NCI-H1417 treated with DMSO at 0.1 percent for 48 hours (cell line): ENCODE results near the gene SCAMP4.
"Not testable (repeated sequence)": the region's sequence is repeated elsewhere in the genome, so short reads cannot be mapped to it uniquely, and the experiment has no call there.

Experiments
- DNase-seq: peaks from one replicate; lab custom pipeline; 2025; lab: John Stamatoyannopoulos, UW

SCAMP4 gene

GRCh38 chr19:1882786-1883692 lies 22.2 kb upstream of the SCAMP4 start:
- DNase-seq, result no peak

- no peak for DNase-seq
These were observed 21.4 kb upstream of the SCAMP4 start for GRCh38 chr19:1883784-1884183.

GRCh38 chr19:1884291-1884718 lies 20.9 kb upstream of the SCAMP4 start:
- DNase-seq, result no peak

- no peak for DNase-seq
These were observed 20.4 kb upstream of the SCAMP4 start for GRCh38 chr19:1884719-1885334.

GRCh38 chr19:1885398-1886119 lies 19.6 kb upstream of the SCAMP4 start, which contains the start of gene ABHD17A:
Gene ABHD17A, minus strand, starts transcription at chr19:1885496. Its CDS starts 3,930 bp downstream, at chr19:1881566.
- peak; percentile 81 for DNase-seq

- DNase-seq, result not testable (repeated sequence)
These were observed 18.8 kb upstream of the SCAMP4 start for GRCh38 chr19:1886360-1886759.

- DNase-seq, result no peak
These were observed 16.8 kb upstream of the SCAMP4 start for GRCh38 chr19:1888385-1888784.

GRCh38 chr19:1889907-1890306 lies 15.3 kb upstream of the SCAMP4 start:
- no peak for DNase-seq

GRCh38 chr19:1893791-1894190 lies 11.4 kb upstream of the SCAMP4 start:
- no peak for DNase-seq

- DNase-seq, result no peak
These were observed 8.7 kb upstream of the SCAMP4 start for GRCh38 chr19:1896508-1896907.

GRCh38 chr19:1901940-1902404 lies 3.2 kb upstream of the SCAMP4 start:
- DNase-seq, result no peak

GRCh38 chr19:1902923-1903322 lies 2.3 kb upstream of the SCAMP4 start:
- DNase-seq, result no peak

- DNase-seq, result no peak
These were observed 414 bp upstream of the SCAMP4 start for GRCh38 chr19:1904860-1905109.

GRCh38 chr19:1905863-1906375 lies 720 bp downstream of the SCAMP4 start:
- no peak for DNase-seq

GRCh38 chr19:1906985-1907562 lies 1.9 kb downstream of the SCAMP4 start:
- no peak for DNase-seq

- DNase-seq, result no peak
These were observed 2.6 kb downstream of the SCAMP4 start for GRCh38 chr19:1907563-1908363.

- DNase-seq, result no peak
These were observed 3.1 kb downstream of the SCAMP4 start for GRCh38 chr19:1908364-1908678.

GRCh38 chr19:1909761-1910080 lies 4.5 kb downstream of the SCAMP4 start:
- DNase-seq, result no peak

- DNase-seq, result no peak
These were observed 5.0 kb downstream of the SCAMP4 start for GRCh38 chr19:1910177-1910576.

GRCh38 chr19:1911098-1911497 lies 5.9 kb downstream of the SCAMP4 start:
- no peak for DNase-seq

- no peak for DNase-seq
These were observed 6.8 kb downstream of the SCAMP4 start for GRCh38 chr19:1911995-1912394.
